SK-MEL-5 (cell line): ENCODE data around the gene MMP24OS. TPM values are rescaled to one million over a fixed set of nuclear protein-coding genes. Genes with fewer than 3 reads are reported as not detected.

Experiments
- DNase-seq: peaks from one replicate; pipeline ENCODE4 v3.0.0-alpha.2; 2016; ENCODE audit warnings: low read depth, low spot score
- in situ Hi-C: cut with HindIII; loops from 2 replicates; pipeline ENCODE4 v1.10.0; 2016; ENCODE audit warnings: low sequenced_read_pairs, high pct_unique_total_duplicates, low pct_unique_long_range_greater_than_20kb
- total RNA-seq: library from RNA; depleted of rRNA; stranded (reverse); fragments of >200 nt; shearing (Covaris generic); gene quantifications from 2 replicates; pipeline ENCODE4 v1.2.3, GENCODE V29; 2014

The MMP24OS gene
- total RNA-seq, 1 experiment from 2014 or later, result 16.1 TPM

DNA sequence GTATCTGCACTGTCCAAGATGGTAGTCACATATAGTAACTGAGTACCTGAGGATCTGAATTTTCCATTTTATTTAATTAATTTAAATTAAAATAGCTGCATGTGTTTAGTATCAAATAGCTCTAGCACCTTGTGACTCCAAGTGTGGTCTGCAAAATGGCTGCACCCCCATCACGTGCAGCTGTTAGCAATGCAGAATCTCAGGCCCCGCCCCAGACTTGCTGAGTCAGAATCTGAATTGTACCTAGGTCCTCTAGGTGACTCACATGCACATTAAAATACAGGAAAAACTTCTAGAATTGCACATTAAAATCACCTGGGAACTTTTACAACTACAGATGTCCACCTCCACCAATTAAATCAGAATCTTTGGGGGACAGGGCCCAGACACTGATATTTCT, 33.5 kb upstream of the MMP24OS start:
- in situ Hi-C loops, result no loop called here
- DNase-seq, result no peak

DNA sequence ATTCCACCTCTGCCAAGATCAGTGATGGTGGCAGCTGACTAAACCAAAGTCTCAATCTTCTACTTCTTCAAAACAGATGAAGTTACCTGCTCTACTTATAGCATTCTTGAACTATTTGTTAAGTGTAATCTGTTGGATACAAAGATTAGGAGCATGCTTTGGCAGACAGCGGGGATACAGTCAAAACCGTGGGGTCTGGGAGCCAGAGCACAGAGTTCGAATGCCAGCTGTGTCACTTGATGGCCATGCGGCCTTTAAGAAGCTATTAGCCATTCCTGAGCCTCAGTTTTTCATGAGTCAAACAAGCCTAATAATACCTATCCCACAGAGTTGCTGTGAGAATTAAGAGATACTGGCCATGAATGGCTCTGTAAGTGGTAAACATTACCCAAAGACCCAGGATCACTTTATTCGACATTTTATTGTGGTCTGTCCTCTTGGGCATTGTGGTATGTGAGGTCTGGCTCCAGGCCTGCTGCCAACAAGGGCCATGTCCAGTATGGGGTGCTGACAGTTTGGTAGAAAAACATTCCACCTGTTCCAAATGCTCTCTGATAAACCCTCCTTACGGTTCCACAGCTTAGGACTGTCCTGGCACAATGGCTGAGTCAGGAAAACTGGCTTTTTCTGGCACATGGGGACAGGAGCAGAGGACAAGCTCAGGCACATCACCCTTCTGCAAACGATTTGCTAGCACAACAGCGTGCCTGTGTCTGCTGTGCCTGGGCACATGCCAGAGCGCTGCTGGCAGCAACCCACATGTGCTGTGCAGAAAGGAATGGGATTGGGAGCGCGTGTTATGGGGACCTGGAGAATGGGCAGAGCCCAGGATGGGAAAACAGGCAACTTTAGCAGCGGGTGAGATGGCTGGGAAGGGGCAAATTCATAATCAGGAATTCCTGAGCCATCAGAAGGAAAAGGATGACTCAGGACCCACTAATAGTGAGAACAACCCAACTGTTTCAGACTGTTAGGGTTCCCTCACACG, 30.0 kb upstream of the MMP24OS start:
- in situ Hi-C loops, result no loop called here
- DNase-seq, result no peak

DNA sequence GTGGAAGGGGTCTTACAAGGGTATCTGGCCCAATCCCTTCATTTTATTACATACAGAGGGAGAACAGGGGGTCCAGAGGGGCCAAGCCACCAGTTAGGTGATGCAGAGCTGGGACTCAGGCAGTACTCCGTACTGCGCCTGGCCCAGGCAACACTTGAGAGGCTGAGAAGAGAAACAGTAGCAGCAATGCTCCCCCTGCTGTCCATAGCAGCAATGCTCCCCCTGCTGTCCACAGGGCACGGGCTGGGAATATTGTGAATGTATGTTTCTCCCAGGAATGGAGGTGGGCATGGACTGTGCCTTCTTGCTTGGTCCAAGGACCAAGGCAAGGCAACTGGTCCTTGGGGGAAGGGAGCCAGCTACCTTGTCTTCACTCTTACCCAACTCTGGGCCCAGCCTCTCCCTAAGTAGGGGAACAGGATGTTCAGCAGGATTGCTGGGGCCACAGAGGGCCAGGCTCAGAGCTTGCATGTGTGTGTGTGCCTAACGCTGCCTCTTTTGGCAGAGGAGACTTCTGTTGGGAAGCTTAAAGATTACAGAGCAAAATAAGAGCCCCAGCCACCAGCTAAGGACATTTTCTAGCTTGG, 29.1 kb upstream of the MMP24OS start:
- peak; percentile 90 for DNase-seq
- in situ Hi-C loops, result no loop called here

DNA sequence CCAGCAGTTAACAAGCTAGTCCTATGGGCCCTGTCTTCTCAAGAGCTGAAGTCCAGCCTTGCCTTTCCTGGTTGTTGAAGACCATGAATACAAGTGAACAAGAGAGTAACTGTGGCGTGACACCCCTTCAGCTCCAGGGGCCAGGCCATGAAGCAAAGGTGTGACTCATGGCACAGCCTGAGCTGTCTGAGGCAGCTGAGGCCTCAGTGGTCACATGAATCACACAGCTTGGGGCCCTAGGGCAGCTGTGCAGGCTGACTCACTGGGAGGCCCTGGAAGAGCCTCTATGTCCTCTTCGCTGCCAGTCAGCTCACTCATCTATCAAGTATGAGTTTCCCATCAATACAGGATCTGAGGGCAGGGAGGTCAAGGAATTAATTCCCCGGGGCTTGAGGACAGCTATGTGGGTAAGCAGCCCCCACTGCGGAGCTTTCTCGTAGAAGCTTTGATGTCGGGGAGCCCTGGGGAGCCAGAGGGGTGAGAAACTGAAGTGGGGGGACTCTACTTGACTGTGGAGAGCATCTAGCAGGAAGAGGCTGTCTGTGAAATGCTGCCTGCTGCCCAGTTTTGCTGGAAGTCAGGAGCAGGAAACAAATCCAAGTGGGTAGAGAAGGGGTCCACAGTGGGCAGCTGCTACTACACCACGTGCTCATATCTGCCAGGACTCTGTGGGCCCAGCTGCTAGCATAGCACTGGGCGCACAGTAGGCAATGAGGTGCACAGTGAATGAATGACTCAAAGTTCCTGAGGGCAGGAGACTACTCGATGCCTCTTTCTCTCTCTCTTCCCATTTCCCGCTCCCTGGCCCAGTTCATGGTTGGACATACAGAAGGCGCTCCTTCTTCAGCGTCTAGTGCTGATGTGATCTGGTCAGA, 28.0 kb upstream of the MMP24OS start:
- peak; percentile 97 for DNase-seq
- in situ Hi-C loops, result no loop called here

DNA sequence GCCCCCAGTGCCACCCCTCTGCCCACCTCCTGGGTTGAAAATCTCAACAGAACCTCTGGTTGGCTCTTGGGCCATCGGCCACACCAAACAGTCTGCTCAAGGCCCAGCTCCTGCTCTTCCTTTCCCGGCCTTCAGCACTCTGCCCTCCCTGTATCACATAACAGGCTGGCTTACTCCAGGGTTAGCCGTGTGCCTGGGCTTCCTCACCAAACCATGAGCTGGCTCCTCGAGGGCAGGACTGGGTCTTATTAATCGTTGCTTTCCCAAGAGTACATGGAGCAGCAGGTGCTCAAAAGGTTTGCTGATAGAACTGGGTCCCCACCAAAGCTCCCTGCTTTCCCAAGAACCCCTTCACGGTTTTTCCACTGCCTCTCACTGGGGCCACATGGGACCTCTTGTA, 27.0 kb upstream of the MMP24OS start:
- in situ Hi-C loops, result no loop called here
- DNase-seq, result no peak

DNA sequence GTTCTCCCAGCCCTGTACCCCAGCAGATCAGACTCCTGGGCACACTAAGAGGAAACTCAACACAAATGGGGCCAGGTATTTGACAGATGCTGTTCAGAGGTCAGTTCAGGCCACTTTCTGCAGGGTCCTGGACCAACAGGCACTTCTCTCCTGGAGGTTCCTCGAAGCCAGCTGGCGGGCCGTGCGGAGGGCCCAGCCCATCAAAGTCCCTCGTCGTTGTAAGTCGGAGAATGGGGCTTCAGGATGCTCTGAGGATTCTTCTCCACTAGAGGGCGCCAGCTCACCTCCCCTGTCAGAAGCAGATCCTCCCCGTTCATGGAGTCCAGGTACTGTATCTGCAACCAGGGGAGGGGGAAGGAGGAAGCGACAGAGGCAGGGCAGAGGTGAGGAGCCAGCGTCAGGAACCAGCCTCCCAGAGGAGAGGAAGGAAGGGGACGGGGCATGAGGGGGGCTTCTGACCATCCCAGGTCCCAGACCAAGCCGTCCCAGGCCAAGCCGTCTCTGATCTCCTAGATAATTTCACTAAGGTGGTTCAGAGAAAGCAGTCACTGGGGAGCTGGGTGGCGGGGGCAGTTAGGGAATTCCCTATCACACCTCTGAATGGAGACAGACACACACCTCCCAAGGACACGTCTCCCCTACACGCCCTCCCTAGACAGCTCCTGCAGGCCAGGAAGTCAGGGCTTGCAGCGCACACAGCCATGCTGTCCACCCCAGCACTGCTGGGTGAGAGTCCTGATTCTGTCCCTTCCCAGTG, 26.0 kb upstream of the MMP24OS start:
- in situ Hi-C loops, result no loop called here
- peak; percentile 93 for DNase-seq

DNA sequence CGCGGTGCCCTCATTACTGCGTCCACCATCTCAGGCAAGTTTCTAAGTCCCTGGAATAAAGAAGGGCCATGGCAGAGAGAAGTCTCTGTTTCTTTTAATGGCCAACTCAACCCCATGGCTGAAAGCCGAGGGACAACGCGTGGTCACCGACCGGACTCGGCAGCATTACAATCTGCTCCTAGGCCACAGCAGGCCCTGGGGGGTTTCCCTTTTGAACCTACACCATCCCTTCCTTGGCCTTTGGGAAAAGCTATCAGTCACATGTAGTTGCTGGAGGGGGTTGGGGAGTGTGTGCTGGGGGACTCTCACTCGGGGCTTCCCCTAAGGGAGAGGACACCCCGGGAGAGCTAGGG, 25.4 kb upstream of the MMP24OS start:
- DNase-seq, result no peak
- in situ Hi-C loops, result no loop called here

DNA sequence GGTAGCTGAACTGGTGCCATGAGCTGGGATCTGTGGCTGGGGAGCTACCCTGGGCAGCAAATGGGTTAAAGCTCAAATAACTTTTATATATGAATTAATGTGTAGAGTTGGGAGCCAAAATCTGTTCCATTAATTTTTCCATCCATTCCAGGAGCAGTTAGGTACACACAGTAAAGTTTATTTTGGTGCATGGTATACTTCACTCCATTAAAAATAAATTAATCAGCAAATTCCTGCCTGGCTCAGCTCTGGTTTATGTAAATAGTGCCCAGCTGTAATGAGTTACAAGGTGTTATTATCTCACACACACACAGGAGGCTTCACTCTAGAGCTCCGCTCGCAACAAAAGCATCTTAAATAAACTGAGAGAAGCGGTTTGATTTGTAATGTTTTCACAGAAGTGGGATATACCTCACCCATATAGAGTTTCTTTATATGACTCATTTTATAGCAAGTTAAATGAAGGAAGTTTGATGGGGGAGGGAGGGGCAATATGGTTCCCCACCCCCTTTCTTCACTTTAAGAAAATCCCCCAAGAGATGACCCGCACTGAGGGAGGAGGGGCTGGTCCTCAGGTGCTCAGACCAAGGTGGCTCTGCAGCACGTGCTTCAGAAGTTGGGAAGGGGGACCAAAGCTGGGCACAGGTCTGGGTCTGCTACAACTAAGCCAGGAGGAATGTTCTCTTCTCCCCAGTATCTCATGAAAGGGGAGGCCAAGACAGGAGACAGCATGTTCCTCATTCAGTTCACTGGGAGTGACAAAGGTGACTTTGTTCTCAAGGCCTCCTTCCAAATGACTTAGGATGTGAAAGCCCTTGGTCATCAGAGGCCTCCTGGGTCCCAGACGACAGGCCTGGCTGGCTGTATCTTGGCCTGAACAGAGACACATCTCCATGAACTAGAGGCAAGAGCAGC, 24.8 kb upstream of the MMP24OS start:
- in situ Hi-C loops, result no loop called here
- DNase-seq, result peak; percentile 54

DNA sequence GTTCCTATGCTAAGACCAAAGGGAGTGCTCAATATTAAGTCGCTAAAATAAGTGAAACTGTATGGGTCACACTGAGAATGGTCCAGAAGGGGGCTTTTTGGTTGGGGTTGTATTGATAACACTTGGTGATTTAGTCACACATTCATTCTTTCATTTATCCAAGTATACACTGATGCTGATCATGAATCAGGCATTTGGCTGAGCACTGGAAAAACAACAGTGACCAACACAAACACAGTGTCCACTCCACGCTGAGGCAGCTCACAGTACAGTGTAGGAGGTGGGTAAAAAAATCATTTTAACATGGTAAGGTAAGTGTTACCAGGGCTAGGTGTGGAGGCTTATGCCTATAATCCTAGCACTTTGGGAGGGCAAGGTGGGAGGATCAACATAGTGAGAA, 23.5 kb upstream of the MMP24OS start:
- DNase-seq, result no peak
- in situ Hi-C loops, result no loop called here

DNA sequence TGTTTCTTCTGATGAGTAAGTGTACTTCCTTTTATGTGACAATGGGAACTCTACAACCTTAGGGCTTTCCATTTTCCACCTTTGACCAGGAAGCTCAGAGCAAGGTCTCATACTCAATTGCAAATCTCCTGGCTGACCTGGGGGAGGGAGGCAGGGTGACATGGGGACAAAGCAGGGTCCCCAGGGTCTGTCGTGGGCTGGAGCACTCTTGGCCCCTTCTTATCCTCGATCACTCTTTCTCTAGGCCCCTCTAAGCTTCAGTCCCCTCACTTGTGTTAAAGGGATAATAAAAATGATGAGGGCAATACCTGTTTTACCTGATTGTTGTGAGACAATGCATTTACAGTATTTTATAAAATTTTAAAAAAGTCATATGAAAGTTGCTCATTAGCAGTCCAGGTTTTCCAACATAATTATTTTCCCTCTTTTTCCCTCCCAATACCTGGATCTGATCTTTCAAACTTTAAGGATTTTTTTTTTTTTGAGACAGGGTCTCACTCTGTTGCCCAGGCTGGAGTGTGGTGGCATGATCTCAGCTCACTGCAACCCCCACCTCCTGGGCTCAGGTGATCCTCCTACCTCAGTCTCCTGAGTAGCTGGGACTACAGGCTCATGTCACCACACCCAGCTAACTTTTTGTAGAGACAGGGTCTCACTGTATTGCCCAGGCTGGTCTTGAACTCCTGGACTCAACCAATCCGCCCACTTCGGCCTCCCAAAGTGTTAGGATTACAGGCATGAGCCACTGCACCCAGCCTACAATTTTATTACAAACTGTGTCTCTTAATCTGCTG, 22.7 kb upstream of the MMP24OS start:
- in situ Hi-C loops, result no loop called here
- DNase-seq, result no peak

DNA sequence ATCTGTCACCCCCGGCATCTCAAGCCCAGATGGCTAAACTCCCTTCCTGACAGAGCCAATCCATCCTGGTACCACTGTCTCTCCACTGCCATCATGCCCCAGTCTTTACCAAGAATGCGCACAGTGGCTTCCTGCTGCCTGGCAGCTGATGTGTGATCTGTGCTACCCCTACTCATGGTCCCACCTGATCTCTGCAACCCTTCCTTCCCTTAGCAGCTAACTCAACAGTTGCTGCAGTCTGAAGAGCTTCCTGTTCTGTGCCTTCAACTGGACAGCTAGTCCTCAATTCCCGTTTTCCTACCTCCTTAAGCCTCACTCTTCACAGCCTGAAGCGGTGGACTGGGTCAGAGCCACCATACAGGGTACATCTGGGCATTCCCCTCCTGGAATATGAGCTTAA, 21.9 kb upstream of the MMP24OS start:
- in situ Hi-C loops, result no loop called here

DNA sequence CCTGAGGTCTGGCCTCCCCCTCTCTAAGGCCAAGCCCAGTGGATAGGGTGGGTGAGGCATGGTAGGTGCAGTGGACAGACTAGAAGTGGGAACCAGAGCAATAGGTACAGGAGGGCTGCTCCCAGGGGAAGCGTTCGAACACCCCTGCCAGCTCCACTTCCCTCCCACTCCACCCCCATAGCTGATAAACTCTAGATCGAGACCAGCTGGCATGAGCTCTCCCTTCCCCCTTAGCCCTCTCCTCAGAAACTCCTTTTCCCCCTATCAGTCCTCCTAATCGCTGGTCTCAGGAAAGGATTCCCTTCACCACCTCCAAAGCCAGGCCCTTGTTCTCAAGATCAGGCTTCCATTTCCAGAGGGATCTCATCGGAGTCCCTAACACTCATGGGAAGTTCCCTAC, 20.3 kb upstream of the MMP24OS start:
- no peak for DNase-seq
- in situ Hi-C loops, result no loop called here

More for the DNA sequence above, 21.9 kb upstream of the MMP24OS start:
- DNase-seq, result no peak

DNA sequence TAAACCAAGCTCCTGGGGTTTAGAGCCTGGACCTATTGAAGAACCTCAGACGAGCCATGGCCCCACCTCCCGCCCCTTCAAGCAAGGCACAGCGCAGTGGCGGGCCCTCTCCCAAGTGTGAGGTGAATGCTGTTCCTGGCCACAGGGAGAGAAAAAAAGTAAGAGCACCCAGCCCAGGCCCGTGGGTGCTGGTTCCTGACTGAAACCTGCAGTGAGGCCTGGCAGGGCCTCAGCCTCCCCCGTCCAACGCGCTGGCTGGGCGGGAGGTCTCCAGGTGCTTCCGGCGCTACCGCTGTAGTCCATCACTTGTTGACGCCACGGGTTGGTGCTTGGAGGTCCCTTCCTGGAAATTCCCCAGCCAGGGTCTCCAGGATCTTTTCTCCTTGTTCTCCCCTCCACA, 19.8 kb upstream of the MMP24OS start:
- DNase-seq, result no peak
- in situ Hi-C loops, result no loop called here

DNA sequence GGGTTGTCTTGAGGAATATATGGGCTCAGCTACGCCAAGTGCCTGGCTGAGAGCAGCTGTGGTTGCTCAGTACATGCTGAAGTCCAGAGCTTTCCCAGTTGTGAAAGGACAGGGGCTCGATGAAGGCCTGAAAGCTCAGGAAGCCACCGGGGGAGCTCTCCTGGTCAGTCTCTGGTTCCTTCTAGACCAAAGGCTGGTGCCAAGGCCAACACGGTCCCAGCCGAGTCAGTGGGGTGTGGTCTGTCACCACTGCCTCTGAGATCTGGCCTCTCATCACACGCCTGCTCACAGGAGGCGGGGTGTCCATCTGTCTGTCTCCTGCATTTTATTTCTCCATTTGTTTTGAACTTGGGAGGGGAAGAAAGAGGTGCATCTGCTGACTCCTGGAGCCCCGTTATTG, 19.2 kb upstream of the MMP24OS start:
- DNase-seq, result no peak
- in situ Hi-C loops, result no loop called here

DNA sequence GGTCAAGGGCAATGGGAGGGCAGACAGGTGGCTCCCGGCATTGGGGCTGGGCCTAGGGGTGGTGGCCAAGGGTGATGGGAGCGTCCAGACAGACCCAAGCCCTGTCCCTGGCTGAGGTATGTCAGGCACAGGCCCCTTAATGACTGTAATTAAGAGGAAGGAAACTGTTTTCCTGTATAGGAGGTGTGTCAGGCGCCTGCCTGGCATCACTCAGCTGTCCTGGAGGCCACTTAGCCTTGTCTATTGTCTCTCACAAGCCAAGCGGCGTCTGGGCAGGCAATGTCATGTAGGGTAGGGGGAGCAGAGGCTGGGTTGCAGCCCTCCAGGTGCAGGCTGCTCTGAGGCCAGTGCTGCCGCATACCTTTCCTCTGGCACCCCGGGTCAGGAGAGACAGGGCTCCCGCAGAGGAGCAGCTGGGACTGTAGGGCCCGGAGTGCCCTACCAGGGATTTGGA, 18.2 kb upstream of the MMP24OS start:
- no peak for DNase-seq
- in situ Hi-C loops, result no loop called here

DNA sequence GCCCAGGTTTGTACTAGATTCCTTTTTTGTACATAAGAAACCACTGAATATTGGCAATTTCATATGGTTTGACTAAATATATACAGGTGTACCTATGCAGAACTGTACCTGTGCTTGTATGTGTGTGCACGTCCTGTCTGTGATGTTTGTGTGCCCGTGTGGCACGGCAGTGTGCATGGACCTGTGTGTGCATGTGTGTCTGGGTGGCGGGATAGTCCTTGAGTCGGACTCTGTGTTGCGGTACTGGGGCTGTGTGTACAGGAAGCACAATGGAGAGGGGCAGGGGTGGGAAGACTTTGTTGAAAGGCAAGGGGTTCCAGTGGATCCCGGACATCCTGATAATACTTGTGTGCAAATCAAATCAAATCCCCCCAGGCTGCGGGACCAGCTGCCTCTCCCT, 17.8 kb upstream of the MMP24OS start:
- DNase-seq, result no peak
- in situ Hi-C loops, result no loop called here
